ENCODE results near the gene CCN6.
"Not testable (repeated sequence)": the region's sequence is repeated elsewhere in the genome, so short reads cannot be mapped to it uniquely, and the experiment has no call there.

The CCN6 gene

DNA sequence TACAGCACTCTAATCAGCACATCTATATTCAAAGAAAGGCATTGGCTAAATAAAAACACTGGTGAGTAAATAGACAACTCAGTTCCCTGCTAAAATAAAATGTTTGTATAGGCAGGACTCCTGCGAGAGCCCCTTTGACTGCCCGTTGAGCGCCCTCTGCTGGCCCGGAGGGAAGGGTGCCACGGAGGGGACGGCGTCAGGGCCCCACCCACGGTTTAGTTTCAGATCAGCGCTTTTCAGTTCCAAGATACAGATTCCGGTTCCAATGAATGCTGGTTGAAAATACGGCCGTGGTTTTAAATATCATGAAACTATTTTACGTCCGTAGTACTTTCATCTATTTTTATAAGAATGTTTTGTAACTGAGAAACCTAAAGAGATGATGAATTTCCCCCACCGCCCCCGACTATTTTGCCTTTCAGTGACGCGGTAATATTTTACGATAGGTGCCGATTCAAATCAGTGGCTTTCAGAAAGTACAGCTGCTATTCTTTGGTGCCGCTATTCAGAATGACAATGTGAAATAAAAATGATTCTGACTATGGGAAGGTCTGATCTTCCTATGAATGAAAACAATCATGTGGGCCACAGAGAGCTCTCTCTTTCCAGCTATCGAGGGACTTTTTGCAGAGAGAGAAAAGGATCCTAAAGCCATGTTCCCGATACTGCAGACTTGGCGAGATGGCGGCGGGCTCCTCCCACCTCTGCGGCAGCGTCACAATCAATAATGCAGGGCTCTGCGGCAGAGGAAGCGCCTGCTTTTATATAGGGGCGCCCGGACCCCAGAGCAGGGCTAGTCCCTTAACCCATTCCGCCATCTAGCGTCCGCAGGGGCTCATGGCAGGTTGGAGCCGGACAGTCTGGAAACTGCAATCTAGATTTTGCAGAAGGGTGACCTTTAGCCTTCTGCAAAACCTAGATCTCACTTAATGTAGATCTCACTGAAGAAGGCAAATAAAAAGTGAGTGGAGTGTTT is 10.6 kb upstream of the CCN6 start:
- DNase-seq (ENCODE audit: low read depth, low spot score): peak; percentile 33
- peak overlapping the region; percentile 62 for H3K4me3 ChIP-seq (ENCODE audit: low read depth, low read length)
- ChIA-PET CTCF (interaction anchor here (0.6 to 10.5 kb wide), 66 partner anchors 10 to 1032 kb away, joined by 3 to 253 read pairs (median 4); partner anchors contain the start of genes CCN6, FAM229B and TUBE1), POLR2A (interaction anchor here (1.5 kb wide), 1 partner anchor 334 kb away, joined by 3 read pairs; no protein-coding TSS in a partner anchor)
- TF ChIP-seq, protein P1, sequence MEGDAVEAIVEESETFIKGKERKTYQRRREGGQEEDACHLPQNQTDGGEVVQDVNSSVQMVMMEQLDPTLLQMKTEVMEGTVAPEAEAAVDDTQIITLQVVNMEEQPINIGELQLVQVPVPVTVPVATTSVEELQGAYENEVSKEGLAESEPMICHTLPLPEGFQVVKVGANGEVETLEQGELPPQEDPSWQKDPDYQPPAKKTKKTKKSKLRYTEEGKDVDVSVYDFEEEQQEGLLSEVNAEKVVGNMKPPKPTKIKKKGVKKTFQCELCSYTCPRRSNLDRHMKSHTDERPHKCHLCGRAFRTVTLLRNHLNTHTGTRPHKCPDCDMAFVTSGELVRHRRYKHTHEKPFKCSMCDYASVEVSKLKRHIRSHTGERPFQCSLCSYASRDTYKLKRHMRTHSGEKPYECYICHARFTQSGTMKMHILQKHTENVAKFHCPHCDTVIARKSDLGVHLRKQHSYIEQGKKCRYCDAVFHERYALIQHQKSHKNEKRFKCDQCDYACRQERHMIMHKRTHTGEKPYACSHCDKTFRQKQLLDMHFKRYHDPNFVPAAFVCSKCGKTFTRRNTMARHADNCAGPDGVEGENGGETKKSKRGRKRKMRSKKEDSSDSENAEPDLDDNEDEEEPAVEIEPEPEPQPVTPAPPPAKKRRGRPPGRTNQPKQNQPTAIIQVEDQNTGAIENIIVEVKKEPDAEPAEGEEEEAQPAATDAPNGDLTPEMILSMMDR (IDR thresholded peaks at IDR 0.05; ENCODE audit: insufficient read depth, low read length, missing control alignments): peak; percentile 95

- POLR2A ChIA-PET: interaction anchor here (0.5 to 1.1 kb wide), 3 partner anchors 235 to 1074 kb away, joined by 3 to 8 read pairs (median 3); no protein-coding TSS in a partner anchor
- no peak overlapping the region for H3K4me3 ChIP-seq (ENCODE audit: low read depth, low read length)
- no peak for DNase-seq (ENCODE audit: low read depth, low spot score)
- CTCF ChIA-PET: interaction anchor here (0.5 to 10.5 kb wide), 33 partner anchors 11 to 1035 kb away, joined by 3 to 253 read pairs (median 4); partner anchors contain the start of genes CCN6, FAM229B and TUBE1
- TF ChIP-seq, protein P1 (IDR thresholded peaks at IDR 0.05; ENCODE audit: insufficient read depth, low read length, missing control alignments): no peak
Measured at GRCh38 chr6:112044196-112044595, 9.7 kb upstream of the CCN6 start.

DNA sequence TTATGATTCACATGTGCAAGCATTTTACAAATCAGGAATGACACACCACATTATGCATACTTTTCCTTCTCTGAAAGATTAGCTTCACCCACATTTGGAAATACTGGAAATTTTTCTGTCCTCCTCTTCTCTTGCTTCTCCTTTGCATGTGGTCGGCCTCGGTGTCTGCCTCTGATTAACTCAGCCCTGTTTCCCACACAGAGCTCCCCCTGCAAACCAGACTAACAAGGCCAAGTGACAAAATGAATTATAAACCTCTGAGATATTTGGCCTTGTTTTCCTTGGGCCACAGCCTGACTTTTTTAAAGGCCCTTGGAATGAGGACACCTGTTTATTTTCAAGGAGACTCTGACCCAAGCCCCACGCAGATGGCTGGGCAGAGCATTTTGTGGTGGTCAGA is 9.0 kb upstream of the CCN6 start:
- TF ChIP-seq, protein P1 (IDR thresholded peaks at IDR 0.05; ENCODE audit: insufficient read depth, low read length, missing control alignments): no peak
- peak; percentile 93 for DNase-seq (ENCODE audit: low read depth, low spot score)
- ChIA-PET POLR2A (interaction anchor here (0.5 to 1.2 kb wide), 4 partner anchors 234 to 1074 kb away, joined by 3 to 8 read pairs (median 3); no protein-coding TSS in a partner anchor), CTCF (interaction anchor here (0.5 to 10.5 kb wide), 32 partner anchors 11 to 1035 kb away, joined by 3 to 253 read pairs (median 4); partner anchors contain the start of genes CCN6, FAM229B and TUBE1)
- no peak overlapping the region for H3K4me3 ChIP-seq (ENCODE audit: low read depth, low read length)

GRCh38 chr6:112047523-112047922 is 6.4 kb upstream of the CCN6 start:
- H3K4me3 ChIP-seq (ENCODE audit: low read depth, low read length); POLR2A ChIA-PET; DNase-seq (ENCODE audit: low read depth, low spot score); CTCF ChIA-PET: not testable (repeated sequence)

DNA sequence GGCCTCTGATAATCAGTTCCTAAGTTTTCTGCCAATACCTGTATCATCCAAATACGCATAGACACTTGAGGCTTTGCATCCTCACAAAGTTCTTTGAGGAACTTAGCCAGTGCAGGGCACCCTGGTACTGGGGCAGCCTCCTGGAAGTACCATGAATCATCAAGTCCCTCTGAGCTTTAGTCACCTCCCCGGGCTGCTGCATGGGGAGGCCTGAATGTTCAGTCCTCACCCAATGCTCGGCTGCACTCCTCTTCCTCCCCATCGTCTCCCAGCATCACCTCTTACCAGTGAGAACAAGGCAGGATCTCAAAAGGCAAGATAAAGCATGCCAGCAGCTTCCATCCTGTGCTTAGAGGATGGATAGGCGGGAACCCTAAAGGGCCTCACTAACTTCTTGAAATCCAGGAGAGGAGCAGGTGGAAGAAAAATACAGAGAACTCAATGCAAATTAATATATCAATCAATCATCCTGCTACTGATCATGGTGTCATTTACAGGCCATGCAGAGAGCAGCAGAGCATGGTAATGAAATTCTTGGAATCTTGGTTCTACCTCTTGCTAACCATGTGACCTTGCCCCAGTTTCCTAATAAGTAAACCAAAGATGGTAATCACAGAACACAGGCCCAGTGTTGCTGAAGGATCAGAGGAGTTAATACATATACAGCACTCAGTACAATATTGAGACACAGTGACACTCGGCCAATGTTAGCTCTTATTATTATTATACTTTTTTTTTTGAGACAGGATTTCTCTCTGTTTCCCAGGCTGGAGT is 4.7 kb upstream of the CCN6 start:
- POLR2A ChIA-PET: interaction anchor here (0.6 to 1.6 kb wide), 3 partner anchors 9 to 31 kb away, joined by 3 read pairs; no protein-coding TSS in a partner anchor
- CTCF ChIA-PET: interaction anchor here (0.6 to 1.7 kb wide), 3 partner anchors 9 to 339 kb away, joined by 3 to 6 read pairs (median 3); no protein-coding TSS in a partner anchor
- no peak overlapping the region for H3K4me3 ChIP-seq (ENCODE audit: low read depth, low read length)
- DNase-seq (ENCODE audit: low read depth, low spot score): no peak
- TF ChIP-seq, protein P1 (IDR thresholded peaks at IDR 0.05; ENCODE audit: insufficient read depth, low read length, missing control alignments): no peak

GRCh38 chr6:112049996-112050395 is 3.9 kb upstream of the CCN6 start:
- TF ChIP-seq, protein P1 (IDR thresholded peaks at IDR 0.05; ENCODE audit: insufficient read depth, low read length, missing control alignments): no peak
- DNase-seq (ENCODE audit: low read depth, low spot score): no peak
- ChIA-PET CTCF (interaction anchor here (0.9 to 1.7 kb wide), 6 partner anchors 10 to 341 kb away, joined by 3 to 6 read pairs (median 4); no protein-coding TSS in a partner anchor), POLR2A (interaction anchor here (1.6 kb wide), 1 partner anchor 8 kb away, joined by 3 read pairs; no protein-coding TSS in a partner anchor)
- no peak overlapping the region for H3K4me3 ChIP-seq (ENCODE audit: low read depth, low read length)
